M059J (cell line): Measurements from ENCODE around the gene SLC25A39. TPM values are rescaled to one million over a fixed set of nuclear protein-coding genes. Genes with fewer than 3 reads are reported as not detected.

Source experiments
- DNase-seq: peaks from one replicate; pipeline ENCODE4 v3.0.0-alpha.2; 2012; ENCODE audit warnings: low read depth
- total RNA-seq: library from RNA; depleted of rRNA; stranded (reverse); fragments of >200 nt; shearing (Covaris generic); gene quantifications from 2 replicates; pipeline ENCODE4 v1.2.3, GENCODE V29; 2014

The SLC25A39 gene
- total RNA-seq, 1 experiment from 2014 or later, result 138 TPM

DNA sequence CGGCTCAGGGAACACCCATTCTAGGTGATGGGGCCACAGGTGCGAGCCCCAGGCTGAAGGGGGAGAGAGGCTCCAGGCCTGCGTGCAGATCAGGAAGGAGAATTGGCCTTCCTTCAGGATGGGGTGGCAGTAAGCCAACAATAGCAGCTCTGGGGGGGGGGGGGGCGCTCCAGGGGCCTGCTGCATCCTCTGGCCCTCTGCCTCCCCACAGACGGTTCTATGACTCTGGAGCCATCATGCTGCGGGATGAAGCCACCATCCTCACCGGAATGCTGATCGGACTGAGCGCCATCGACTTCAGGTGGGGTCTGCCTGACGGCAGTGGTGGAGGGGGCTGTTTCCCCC lies 10.1 kb downstream of the SLC25A39 start:
- DNase-seq, result no peak

DNA sequence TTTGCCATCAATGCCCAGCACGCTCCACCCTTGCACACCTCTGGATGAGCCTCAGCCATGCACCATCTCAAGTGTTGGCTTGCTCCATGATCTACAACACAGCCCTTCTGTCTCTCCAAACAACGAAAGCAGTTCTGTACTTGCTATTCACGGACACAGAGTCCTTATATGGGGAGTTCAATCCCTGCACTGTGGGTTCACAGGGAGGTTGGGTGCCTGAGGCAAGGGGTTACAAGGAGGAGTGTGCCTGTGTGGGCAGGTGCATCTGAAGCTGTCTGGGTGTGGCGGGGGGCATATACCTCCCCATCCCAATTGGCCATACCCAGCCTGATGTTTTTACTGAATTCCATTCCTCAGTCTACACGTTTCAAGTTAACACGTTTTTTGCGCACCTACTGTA lies 10.6 kb downstream of the SLC25A39 start:
- DNase-seq, result no peak

DNA sequence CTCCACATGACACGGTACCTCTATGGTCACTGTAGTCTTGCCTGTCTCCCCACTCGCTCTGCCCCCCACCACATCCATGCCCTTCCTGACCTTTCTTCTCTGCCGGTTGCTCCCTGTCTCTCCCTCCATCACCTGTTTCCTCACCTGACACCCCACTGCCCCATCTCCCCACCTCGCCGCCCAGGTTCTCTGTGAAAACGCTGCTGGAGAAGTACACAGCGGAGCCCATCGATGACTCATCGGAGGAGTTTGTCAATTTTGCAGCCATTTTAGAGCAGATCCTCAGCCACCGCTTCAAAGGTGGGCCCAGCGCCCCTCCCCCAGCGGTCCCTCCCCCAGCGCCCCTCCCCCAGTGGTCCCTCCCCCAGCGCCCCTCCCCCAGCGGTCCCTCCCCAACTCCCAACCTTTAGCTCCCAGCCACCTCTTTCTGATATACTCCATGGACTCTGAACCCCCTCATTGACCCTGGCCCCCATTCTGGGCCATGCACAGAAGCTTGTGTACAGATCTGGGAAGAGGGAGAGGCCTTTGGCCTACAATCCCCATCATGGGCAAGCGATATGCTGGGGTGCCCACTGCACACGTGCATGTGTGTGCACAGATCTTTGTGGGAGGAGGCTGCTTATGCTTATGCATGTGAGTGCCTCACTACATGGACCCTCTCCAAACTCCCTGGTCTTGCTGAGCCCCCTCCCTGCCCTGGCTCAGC lies 12.1 kb downstream of the SLC25A39 start:
- DNase-seq, result no peak

DNA sequence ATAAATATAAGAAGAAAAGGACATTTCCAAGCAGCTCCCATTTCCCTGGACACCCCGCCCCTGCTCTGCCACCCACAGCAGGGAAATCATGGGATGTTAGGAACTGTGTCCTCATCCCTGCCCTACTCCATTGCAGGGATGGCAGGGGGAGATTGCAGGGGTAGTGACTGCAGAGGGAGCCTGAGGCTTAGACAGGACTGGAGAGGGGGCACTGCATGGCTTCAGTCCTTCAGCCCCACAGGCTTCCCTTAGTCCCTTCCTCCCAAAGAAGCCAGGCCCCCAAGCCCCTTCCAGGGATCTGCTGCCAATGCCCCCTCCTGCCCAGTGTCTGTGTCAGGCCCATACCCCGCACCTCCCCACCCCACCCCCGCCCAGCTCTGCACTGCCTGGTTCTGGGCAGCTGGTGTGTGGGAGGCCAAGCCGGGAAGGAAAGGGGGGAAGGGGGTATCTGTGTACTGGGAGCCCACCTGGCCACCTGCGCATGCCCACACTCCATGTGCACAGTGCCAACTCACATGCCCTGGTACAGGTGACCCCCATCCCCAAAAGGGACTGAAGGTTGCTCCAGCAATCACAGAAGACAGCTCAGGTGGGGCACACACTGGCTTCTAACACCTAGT lies 13.0 kb downstream of the SLC25A39 start:
- no peak for DNase-seq

DNA sequence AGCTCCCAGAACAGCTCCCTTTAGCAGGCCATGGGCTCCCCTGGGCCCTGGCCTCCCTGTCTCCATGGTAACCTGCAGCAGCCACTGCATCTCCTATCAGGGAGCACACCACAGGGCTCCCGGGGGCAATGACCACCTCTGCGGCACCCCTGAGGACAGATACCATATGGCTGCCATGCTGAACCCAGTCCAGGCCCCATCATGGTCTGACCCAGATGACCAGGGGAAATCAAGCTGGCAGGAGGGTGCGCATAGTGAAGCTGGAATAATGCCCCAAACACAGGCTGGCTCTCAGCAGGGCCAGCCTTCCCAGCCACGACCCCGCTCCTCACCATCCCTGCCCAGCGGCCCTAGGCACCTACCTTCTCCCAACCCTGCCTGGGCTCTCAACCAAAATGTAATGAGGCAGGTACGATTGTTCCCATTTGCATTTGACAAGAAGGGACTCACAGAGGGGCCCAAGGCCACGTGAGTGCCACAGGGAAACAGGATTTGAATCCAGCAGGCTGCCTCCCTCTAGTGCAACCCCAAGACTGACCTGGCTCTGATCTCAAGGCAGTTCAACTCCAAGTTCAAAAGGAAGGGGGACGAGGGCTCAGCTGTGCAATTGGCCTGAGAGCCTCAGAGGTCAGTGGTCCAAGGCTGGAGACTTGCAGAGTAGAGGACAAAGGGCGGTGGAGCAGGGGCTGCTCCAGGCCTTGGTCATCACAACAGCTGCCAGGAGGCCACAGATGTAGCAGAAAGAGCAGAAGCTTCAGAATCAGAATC lies 13.8 kb downstream of the SLC25A39 start:
- DNase-seq, result no peak

DNA sequence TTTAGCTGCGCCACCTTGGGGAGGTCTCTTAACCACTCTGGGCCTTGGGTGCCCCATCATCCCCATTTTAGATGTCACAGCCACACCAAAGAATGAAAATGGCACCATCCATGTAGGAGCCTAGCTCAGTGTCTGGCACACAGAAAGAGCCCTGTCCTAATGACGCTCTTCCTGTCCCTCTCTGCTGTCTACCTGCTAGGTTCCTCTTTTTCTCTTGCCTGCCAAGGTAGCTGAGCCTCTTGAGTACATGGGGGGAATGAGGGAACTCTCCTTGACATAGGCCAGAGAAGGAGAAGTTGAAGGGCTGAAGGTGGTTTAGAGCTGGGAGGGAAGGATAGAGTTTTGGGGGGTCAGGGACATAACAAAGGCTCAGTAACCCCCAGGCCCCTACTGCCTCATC lies 14.4 kb downstream of the SLC25A39 start:
- DNase-seq, result no peak

DNA sequence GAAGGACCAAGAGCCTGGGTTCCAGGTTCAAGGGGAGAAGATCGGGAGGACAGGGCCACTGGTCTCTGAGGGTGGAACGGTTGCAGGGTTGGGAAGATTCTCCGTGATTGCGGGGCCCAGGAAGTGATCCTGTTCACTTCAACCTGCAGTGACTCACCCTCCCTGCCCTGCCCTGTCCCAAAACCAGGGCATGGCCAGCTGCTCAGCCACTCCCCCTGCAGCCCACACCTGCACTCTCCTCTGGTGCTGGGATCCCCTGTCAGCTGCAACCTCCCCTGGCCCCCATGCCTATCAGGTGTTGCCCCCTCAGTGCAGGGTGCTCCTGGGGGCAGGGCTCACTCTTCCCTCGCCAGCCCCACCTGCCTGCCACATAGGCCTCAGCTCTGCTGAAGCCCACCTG lies 15.2 kb downstream of the SLC25A39 start:
- DNase-seq, result no peak

DNA sequence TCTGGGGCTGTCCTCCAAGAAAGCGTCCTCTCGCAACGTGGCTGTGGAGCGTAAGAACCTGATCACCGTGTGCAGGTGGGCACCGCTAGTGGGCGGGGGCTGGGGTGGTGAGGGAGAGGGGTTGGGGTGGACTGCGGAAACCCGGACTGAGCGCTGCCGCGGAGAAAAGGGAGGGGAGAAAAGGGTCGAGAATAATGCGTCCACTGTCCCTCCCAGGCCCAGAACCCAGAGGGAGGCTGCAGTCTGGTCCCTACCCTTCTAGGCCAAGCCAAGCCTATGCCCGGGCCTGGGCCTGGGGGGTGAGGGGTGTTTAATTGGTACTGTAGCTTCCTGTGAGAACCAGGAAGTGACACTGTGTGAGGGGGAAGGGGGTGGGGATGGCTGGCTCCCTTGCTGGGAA lies 15.8 kb downstream of the SLC25A39 start:
- DNase-seq, result no peak

DNA sequence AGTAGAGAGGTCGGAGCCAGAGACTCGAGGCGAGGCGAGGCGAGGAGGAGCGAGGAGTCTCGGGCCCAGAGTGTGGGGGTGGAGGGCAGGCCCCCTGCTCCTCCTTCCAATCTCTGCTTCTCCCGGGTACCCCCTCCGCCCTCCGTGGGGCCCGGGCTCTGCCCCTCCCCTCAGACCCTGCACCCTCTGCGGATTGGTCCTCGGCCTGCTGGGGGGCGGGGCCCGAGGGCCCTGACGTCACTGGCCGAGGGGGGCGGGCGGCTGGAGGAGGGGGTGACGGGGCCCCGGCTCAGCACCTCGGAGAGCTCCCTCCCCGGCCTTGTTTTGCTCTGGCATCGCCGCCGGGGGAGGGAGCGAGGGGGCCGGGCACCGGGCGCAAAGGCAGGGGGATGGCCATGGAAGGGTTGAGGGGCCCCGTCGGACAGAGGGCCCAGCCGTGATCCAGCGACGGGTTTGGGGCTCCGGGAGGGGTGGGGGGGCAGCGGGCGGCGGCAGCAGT lies 16.3 kb downstream of the SLC25A39 start, which contains the start of gene RUNDC3A:
TSS of gene RUNDC3A (plus strand) at position 282 of the 499 bp plus-strand sequence. CDS start 232 bp downstream, outside the sequence.
- DNase-seq, result peak; percentile 60

DNA sequence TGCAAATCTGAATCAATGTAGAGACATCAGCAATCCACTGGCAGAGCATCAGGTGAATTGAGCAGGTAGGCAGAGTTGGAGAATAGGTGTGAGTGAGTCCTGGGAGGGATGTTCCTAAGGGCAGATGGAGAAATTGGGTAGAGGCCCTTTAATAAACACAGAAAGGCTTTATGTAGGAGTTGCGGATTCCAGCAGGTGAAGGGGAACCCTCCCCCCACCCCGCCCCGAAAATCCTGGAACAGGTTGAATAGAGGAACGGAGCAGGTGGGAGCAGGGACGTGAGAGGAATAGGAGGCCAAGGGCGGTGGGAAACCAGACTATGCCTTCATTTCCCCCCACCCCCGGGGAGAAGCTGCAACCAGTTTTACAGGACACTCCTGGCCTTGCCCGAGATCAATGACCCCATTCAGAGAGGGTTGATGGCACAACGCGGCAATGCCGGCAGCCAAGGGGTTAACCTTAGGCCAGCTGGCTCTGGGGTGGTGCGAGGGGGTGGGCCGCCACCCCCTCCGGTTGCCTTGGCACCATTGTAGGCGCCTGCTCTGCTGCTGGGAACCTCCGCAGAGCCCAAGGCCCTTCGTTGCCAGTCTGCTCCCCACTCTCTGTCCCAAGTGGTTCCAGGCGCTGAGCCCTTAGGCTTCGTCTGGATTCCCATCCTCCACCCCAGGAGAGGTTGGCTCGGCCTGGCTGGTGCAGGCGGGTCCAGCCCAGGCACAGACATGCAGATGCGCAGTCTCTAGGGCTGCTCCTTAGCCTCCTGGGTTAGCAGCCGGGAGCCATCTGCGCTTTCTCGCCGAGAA lies 17.0 kb downstream of the SLC25A39 start:
- DNase-seq, result peak; percentile 45

DNA sequence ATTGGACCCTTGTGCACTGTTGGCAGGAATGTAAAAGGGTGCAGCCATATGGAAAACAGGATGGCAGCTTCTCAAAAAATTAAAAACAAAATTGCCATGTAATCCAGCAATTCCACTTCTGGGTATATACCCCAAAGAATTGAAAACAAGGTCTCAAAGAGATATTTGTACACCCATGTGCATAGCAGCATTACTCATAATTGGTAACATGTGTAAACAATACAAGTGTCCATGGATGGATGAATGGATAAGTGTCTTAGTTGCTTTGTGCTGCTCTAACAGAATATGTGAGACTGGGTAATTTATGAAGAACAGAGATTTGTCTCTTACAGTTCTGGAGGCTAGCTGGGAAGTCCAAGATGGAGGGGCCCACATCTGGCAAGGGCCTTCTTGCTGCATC lies 20.0 kb downstream of the SLC25A39 start:
- no peak for DNase-seq

DNA sequence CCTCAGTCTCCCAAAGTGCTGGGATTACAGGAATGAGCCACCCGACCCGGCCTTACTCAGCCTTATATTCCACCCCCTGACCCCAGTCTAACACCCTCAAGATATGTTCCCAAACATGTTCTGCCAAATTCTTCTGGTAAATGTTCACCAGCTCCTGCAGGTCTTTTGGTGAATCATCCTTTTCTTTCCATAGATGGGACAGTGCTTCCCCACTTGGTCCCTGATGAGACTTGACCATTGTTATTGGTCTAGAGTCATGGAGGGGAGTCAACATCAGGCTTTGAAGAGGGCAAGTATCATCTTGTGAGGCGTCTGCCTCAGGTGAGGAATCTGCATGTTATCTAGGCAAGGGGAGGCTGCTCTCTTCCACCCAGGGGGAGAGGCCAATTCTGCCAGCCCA lies 26.6 kb downstream of the SLC25A39 start:
- DNase-seq, result no peak

DNA sequence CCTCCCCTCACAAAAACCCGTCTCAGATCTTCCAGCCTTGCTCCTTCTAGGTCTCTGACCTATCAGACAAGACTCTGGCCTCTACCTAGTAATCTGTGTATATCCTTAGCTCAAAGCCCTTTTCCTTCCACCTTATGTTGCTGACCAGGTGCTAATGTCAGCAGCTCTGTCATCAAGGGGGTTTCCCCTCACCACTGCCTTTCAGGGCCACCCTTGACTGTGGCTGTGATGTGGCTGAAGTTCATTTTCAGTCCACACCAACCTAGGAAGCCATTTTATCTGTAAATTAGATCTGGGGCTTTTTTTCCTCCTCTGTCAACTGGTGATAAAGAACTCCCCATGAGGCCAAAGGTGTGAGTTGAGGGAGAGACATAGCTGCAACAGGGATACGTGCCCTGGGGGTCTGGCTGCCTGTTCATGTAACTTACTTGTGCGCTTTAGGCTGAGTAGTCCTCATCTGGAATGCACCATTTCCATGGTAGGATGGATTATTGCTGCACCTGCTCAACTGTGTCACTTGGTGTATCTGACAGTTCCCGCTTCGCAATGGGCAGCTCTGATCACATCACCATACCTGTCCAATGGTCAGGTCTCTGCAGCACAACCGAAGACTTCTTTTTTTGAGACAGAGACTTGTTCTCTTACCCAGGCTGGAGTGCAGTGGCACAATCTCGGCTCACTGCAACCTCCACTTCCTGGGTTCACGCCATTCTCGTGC lies 31.0 kb downstream of the SLC25A39 start:
- DNase-seq, result no peak

DNA sequence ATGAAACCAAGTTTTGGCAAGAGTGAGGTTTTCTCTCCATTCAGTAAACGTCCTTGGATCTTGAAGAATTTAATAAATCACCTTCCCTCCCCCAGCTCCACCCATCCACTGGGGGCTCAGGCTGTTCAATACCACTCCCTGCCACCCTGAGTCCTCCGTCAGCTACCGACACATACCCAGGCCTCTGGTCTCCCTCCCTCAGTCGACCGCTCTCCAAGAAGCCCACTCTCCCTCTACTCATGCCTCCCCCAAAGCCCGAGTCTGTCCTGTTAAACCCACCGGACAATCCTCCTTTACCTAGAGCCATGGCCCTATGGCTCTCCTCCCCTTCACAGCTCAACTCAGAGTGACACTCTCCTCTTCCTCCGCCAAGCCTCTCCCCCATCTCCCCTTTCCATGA lies 37.0 kb downstream of the SLC25A39 start:
- no peak for DNase-seq

DNA sequence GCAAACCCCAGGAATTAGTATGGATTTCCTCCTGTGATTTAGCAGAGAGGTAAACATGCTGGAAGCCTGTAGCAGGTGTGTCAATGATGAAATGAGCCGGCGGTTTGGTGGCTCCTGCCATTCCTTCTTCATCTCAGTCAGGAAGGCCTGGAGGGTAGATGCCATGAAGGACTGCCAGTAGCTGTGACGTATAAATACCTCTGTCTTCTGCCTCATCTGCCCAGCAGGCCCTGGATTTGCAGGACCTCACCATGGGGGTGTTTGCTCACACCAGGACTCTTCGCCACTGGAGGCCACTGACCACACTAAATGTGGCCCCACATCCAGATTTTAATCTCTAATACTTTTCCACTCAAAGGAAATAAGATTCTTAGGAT lies 40.6 kb downstream of the SLC25A39 start:
- no peak for DNase-seq

DNA sequence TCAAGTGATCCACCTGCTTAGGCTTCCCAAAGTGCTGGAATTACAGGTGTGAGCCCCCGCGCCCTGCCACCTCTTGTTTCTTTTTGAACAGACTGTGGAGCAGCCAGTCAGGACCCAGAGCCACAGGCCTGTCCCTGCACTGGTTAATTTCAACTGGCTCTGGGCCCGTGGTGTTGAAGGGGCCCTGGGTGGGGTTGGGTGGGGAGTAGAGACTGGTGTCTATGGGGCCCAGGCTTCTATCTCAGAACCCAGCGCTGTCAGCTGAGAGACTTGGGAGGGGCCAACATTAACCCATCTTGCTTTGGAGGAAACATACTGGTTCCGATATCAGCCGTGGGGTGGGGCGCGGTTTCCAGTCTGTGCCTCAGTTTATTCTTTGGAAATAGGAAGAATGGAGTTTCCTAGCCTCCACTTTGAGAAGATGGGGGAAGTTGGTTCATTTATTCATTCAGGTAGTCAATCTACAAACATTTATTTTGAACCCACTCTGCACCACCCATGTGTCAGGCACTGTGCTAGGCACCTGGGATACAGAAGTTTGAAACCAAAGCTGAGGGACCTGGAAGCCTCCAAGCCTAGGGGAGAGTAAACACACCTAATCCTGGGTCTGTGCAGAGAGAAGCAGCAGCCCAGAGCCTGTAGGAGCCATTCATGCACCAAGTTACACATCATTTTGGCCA lies 41.1 kb downstream of the SLC25A39 start:
- DNase-seq, result no peak

DNA sequence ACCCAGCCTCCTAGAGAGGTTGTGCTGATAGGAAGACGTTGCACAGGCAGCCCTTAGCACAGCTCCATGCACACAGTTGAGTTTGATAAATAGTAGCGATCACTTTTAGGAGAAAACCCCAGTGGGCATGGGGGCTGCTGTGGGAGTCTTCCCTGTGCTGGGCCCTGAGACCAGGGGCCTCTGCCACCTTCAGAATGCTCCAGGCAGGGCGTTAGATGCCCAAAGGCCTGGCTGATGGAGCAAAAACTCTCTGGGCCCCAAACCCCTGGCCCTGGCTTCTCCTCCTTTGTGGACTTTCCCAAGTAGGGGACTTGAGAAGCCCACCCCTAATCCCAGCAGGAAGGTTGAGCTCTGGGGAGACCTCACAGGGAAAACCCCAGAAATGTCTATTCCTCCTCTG lies 42.4 kb downstream of the SLC25A39 start:
- no peak for DNase-seq

DNA sequence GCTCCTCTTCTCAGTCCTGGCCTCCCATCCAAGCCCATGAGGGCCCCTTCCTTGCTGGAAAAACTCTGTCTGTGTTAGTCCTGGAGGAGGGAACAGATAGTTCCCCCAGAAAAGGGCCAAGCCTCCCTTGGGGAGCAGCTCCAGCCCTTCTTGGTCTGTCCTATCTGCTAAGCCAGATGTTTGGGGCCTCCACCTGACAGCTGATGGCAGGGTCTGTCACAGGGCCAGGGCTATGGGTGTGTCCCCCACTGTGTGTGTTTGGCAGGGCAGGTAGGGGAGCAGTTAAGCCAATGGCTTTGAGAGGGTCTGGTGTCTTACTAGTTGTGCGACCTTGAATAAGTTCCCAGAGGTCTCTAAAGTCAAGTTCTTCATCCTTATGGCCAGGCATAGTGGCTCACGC lies 43.1 kb downstream of the SLC25A39 start:
- no peak for DNase-seq

DNA sequence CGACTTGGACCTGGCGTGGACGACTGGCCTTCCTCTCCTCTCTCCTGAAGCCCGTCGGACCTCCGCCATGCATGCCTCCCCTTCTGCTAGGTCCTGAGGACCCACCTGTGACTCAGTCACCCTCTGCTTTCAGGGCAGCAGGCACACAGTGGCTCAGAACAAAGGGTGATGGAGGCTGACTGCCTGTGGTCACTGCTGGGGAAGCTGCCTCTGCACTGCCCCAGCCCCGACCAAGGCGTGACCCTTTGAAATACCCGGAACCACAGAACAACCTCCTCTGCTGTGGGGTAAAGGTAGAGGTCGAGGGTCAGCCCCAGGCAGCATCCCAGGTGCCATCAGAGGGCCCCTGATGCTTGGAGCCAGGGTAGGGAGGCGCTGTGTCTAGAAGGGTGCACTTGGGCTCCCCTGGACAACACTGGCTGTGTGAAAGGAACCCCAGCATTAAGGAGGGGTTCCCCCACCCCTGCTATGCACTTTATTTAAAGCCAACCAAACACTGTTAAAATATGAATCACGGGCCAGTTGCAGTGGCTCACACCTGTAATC lies 44.2 kb downstream of the SLC25A39 start:
- no peak for DNase-seq

DNA sequence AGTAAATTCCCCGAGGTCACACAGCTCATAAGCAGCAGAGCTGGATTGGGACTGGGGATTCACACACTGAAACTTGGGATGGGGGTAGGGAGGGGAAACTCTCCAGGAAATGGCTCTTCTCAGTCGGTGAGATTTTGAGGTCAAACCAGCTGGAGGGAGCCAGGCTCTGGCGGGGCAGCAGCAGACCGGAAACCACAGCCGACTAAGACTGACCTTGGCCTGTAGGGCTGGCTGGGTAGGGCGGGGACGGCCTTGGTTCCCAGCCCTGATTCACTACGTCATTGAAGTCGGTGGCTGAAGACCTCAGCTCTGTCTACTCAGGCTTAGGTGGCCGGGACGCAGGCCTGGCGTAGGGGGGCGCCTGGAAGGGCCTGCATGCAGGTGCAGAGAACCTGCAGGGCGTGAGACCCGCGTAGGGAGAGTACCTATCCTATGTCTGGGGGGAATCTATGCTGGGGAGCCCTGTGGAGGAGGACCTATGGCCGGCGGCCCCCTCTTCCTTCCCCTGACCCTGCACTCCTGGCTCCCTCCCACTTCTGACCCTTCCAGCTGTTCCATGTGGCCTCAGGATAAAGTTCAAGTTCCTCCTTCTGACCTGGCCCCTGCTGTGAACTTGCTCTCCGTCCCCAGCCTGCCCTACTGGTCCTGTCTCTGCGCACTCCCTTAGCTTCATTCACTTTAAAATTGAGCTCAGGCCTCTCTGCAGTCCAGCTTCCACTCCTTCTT lies 44.8 kb downstream of the SLC25A39 start:
- peak; percentile 94 for DNase-seq
